Esophagus squamous epithelium (tissue), 4 donors: ENCODE data around the gene C11orf65.

Experiments
- POLR2A ChIP-seq, 4 donors: fragments of 450-650 bp; IDR thresholded peaks; one replicate each; pipeline ENCODE4 v1.6.1; 2017; ENCODE audit warnings: antibody characterized with exemption in 4 of 4, mild to moderate bottlenecking in 4 of 4, moderate library complexity in 3 of 4
- TF ChIP-seq, protein P1 (sequence below), 6 experiments: fragments of 450-650 bp in 4 of 6; fragments of 200-600 bp in 2 of 6; sonication (generic) in 2 of 6; IDR thresholded peaks; one replicate each; pipeline ENCODE4 v1.5.1; 2016 to 2019; ENCODE audit warnings: antibody characterized with exemption in 6 of 6, mild to moderate bottlenecking in 4 of 6, moderate library complexity in 4 of 6

DNA sequence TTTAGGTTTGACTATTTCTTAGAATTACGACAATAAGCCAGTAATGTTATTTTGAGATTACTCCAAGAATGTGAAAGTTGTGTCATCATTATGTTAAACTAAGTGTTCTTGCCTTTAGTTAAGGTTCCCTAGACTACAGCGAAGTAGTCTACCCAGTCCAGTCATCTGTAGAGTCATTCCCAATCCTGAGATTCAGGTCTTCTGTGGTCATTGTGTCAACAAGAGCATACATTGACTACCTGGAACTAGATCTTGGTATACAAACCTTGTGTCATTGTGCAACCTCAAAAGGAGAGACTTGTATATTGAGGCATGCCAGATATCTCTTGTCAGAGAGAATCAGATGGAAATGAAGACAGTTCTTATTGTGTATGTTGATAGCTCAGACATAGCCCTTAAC is 128.6 kb downstream of the C11orf65 start:
- TF ChIP-seq, protein P1, sequence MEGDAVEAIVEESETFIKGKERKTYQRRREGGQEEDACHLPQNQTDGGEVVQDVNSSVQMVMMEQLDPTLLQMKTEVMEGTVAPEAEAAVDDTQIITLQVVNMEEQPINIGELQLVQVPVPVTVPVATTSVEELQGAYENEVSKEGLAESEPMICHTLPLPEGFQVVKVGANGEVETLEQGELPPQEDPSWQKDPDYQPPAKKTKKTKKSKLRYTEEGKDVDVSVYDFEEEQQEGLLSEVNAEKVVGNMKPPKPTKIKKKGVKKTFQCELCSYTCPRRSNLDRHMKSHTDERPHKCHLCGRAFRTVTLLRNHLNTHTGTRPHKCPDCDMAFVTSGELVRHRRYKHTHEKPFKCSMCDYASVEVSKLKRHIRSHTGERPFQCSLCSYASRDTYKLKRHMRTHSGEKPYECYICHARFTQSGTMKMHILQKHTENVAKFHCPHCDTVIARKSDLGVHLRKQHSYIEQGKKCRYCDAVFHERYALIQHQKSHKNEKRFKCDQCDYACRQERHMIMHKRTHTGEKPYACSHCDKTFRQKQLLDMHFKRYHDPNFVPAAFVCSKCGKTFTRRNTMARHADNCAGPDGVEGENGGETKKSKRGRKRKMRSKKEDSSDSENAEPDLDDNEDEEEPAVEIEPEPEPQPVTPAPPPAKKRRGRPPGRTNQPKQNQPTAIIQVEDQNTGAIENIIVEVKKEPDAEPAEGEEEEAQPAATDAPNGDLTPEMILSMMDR (IDR thresholded peaks at IDR 0.05), result no peak
- no peak for TF ChIP-seq POLR2A (IDR thresholded peaks at IDR 0.05)
